ACC112 (cell line): ENCODE measurements around the gene HMGB1.

ENCODE experiments used
- H2AFZ ChIP-seq: fragments of 200-600 bp; sonication (generic); one replicate; pipeline ENCODE4 v1.6.0; 2017; ENCODE audit warnings: antibody characterized with exemption, low read length; ENCODE audit not compliant: unreplicated experiment
- H3K27ac ChIP-seq: fragments of 200-600 bp; sonication (generic); 2 replicates; pipeline ENCODE4 v1.5.1; 2014; ENCODE audit warnings: low read depth, mild to moderate bottlenecking, antibody characterized with exemption, low read length, moderate library complexity
- H3K27me3 ChIP-seq: fragments of 200-600 bp; sonication (generic); 2 replicates; pipeline ENCODE4 v1.6.1; 2014; ENCODE audit warnings: mild to moderate bottlenecking, antibody characterized with exemption, low read length, moderate library complexity, mixed read lengths; ENCODE audit not compliant: insufficient read depth
- H3K36me3 ChIP-seq: fragments of 200-600 bp; sonication (generic); 2 replicates; pipeline ENCODE4 v1.6.1; 2016; ENCODE audit warnings: mild to moderate bottlenecking, antibody characterized with exemption, low read length, moderate library complexity, mixed read lengths; ENCODE audit not compliant: insufficient read depth
- H3K4me1 ChIP-seq: fragments of 200-600 bp; sonication (generic); one replicate; pipeline ENCODE4 v1.6.1; 2016; ENCODE audit warnings: low read length, mixed read lengths; ENCODE audit not compliant: insufficient read depth, unreplicated experiment, control insufficient read depth
- H3K4me3 ChIP-seq: fragments of 200-600 bp; sonication (generic); 2 replicates; pipeline ENCODE4 v1.5.1; 2014; ENCODE audit warnings: mild to moderate bottlenecking, low read depth, low read length
- H3K79me2 ChIP-seq: fragments of 200-600 bp; sonication (generic); one replicate; pipeline ENCODE4 v1.6.0; 2016; ENCODE audit warnings: low read length; ENCODE audit not compliant: control insufficient read depth, unreplicated experiment, insufficient read depth

HMGB1 gene

GRCh38 chr13:30413842-30414241 is 51.9 kb downstream of the HMGB1 start:
- Histone ChIP-seq H2AFZ (no peak overlapping the region), H3K4me3 (no peak overlapping the region), H3K4me1 (peaks cover 11% of the 10 kb centered on the region), H3K27ac (no peak overlapping the region), H3K27me3 (no peaks in the 10 kb centered on the region), H3K36me3 (no peaks in the 10 kb centered on the region), H3K79me2 (no peaks in the 10 kb centered on the region)

- H2AFZ ChIP-seq = no peak overlapping the region
- no peak overlapping the region for H3K4me3 ChIP-seq
- no peaks in the 10 kb centered on the region for H3K36me3 ChIP-seq
- no peaks in the 10 kb centered on the region for H3K79me2 ChIP-seq
- H3K27me3 ChIP-seq = no peaks in the 10 kb centered on the region
- no peak overlapping the region for H3K27ac ChIP-seq
- peaks cover 11% of the 10 kb centered on the region for H3K4me1 ChIP-seq
Observed at GRCh38 chr13:30412346-30412745, 53.4 kb downstream of the HMGB1 start.

- H3K4me1 ChIP-seq = peaks cover 11% of the 10 kb centered on the region
- H3K79me2 ChIP-seq = no peaks in the 10 kb centered on the region
- no peaks in the 10 kb centered on the region for H3K27me3 ChIP-seq
- H3K27ac ChIP-seq = no peak overlapping the region
- no peak overlapping the region for H2AFZ ChIP-seq
- H3K36me3 ChIP-seq = no peaks in the 10 kb centered on the region
- H3K4me3 ChIP-seq = no peak overlapping the region
Observed at GRCh38 chr13:30410705-30411125, 55.0 kb downstream of the HMGB1 start.

DNA sequence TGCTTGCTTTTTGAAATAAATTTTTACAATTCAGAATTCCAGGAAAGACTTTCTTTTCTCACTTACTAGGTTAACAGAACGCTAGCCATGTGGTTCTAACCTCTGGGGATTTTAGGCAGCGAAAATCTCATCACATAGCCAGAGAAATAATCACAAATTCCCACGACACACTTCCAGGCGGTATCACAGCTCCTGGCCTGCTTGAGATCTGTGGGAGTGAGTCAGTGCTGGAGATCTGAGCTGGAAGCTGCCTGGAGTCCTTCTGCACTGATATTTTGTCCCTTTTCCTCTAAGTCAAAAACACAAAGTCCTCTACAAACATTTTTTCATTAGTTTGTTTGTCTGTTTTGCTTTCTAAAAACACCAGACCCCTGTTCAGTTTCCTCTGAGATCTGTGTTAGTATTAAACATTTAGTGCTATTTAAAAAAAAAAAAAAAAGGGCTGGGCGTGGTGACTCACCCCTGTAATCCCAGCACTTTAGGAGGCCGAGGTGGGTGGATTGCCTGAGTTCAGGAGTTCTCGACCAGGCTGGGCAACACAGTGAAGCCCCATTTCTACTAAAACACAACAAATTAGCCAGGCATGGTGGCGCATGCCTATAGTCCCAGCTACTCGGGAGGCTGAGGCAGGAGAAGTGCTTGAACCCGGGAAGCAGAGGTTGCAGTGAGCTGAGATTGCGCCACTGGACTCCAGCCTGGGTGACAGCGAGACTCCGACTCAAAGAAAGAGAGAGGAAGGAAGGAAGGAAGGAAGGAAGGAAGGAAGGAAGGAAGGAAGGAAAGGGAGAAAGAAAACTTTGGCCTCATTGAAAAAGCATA is 55.6 kb downstream of the HMGB1 start:
- H3K4me1 ChIP-seq = peaks cover 11% of the 10 kb centered on the region
- no peaks in the 10 kb centered on the region for H3K79me2 ChIP-seq
- no peak overlapping the region for H3K4me3 ChIP-seq
- H2AFZ ChIP-seq = no peak overlapping the region
- H3K27ac ChIP-seq = peak overlapping the region; percentile 57; the same call in 1 of the 2 replicates
- H3K36me3 ChIP-seq = no peaks in the 10 kb centered on the region
- no peaks in the 10 kb centered on the region for H3K27me3 ChIP-seq

GRCh38 chr13:30408319-30409101 is 57.2 kb downstream of the HMGB1 start:
- H3K4me1 ChIP-seq = peaks cover 11% of the 10 kb centered on the region
- peak overlapping the region; percentile 57; the same call in 1 of the 2 replicates for H3K27ac ChIP-seq
- H3K36me3 ChIP-seq = no peaks in the 10 kb centered on the region
- H2AFZ ChIP-seq = peak overlapping the region; percentile 86
- H3K4me3 ChIP-seq = peak overlapping the region; percentile 67
- no peaks in the 10 kb centered on the region for H3K27me3 ChIP-seq
- no peaks in the 10 kb centered on the region for H3K79me2 ChIP-seq

- no peaks in the 10 kb centered on the region for H3K79me2 ChIP-seq
- no peaks in the 10 kb centered on the region for H3K27me3 ChIP-seq
- no peaks in the 10 kb centered on the region for H3K36me3 ChIP-seq
- peaks cover 11% of the 10 kb centered on the region for H3K4me1 ChIP-seq
- no peak overlapping the region for H3K4me3 ChIP-seq
- H3K27ac ChIP-seq = no peak overlapping the region
- no peak overlapping the region for H2AFZ ChIP-seq
Observed at GRCh38 chr13:30406779-30407416, 58.8 kb downstream of the HMGB1 start.
